Keratinocyte (primary cell): ENCODE measurements around the gene PLCH2. TPM values are rescaled to one million over a fixed set of nuclear protein-coding genes. Genes with fewer than 3 reads are reported as not detected.

ENCODE experiments used
- DNase-seq: peaks from one replicate; pipeline ENCODE4 v3.0.0-alpha.2; 2011; ENCODE audit warnings: low read depth, missing footprints, low spot score
- FAIRE-seq: peaks from 2 replicates; lab custom pipeline; 2011; peaks lifted over from hg19 to GRCh38; lab: Jason Lieb, UNC
- H2AFZ ChIP-seq: 2 replicates; pipeline ENCODE4 v1.6.0; 2012; ENCODE audit warnings: low read length, control low read depth, inconsistent platforms; ENCODE audit not compliant: control insufficient read depth
- H3K27ac ChIP-seq: 2 replicates; pipeline ENCODE4 v1.5.1; 2011; ENCODE audit warnings: low read length; ENCODE audit not compliant: control insufficient read depth, insufficient read depth
- H3K27me3 ChIP-seq: 3 replicates; pipeline ENCODE4 v1.6.0; 2011; ENCODE audit warnings: low read length; ENCODE audit not compliant: control insufficient read depth, insufficient read depth; ENCODE audit errors: extremely low read depth
- H3K36me3 ChIP-seq, 2 experiments: 2 replicates in 1 of 2; 3 replicates in 1 of 2; pipeline ENCODE4 v1.5.1; 2011; ENCODE audit warnings: low read length in 2 of 2, mild to moderate bottlenecking in 1 of 2; ENCODE audit not compliant: control insufficient read depth in 2 of 2, insufficient read depth in 2 of 2; ENCODE audit errors: extremely low read depth in 1 of 2
- H3K4me1 ChIP-seq: 3 replicates; pipeline ENCODE4 v1.5.1; 2011; ENCODE audit warnings: low read length; ENCODE audit not compliant: control insufficient read depth, insufficient read depth; ENCODE audit errors: extremely low read depth
- H3K4me2 ChIP-seq: 3 replicates; pipeline ENCODE4 v1.6.0; 2011; ENCODE audit warnings: low read depth, low read length; ENCODE audit not compliant: control insufficient read depth, insufficient read depth; ENCODE audit errors: extremely low read depth
- H3K4me3 ChIP-seq, 3 experiments: fragments of 200-600 bp in 1 of 3; sonication (generic) in 1 of 3; 2 replicates in 2 of 3; 3 replicates in 1 of 3; pipeline ENCODE4 v1.5.1; 2011 to 2016; ENCODE audit warnings: low read length in 3 of 3, mild to moderate bottlenecking in 3 of 3, control low read depth in 2 of 3, inconsistent platforms in 1 of 3, low read depth in 1 of 3, mixed read lengths in 1 of 3, mixed run types in 1 of 3, moderate library complexity in 1 of 3; ENCODE audit not compliant: control insufficient read depth in 2 of 3, insufficient read depth in 2 of 3; ENCODE audit errors: extremely low read depth in 1 of 3
- H3K79me2 ChIP-seq: 2 replicates; pipeline ENCODE4 v1.6.0; 2012; ENCODE audit warnings: low read length; ENCODE audit not compliant: control insufficient read depth, insufficient read depth
- H3K9ac ChIP-seq: 3 replicates; pipeline ENCODE4 v1.6.0; 2011; ENCODE audit warnings: low read length; ENCODE audit not compliant: control insufficient read depth, insufficient read depth; ENCODE audit errors: extremely low read depth
- H3K9me1 ChIP-seq: 3 replicates; pipeline ENCODE4 v1.6.0; 2011; ENCODE audit warnings: low read length; ENCODE audit not compliant: control insufficient read depth, insufficient read depth; ENCODE audit errors: extremely low read depth
- H3K9me3 ChIP-seq: 2 replicates; pipeline ENCODE4 v1.5.1; 2012; ENCODE audit warnings: low read depth, low read length; ENCODE audit not compliant: control insufficient read depth
- H4K20me1 ChIP-seq: 3 replicates; pipeline ENCODE4 v1.6.0; 2011; ENCODE audit warnings: low read length; ENCODE audit not compliant: control insufficient read depth, insufficient read depth; ENCODE audit errors: extremely low read depth
- CTCF ChIP-seq, 3 experiments: IDR thresholded peaks in 1 of 3; conservative IDR thresholded peaks in 1 of 3; optimal IDR thresholded peaks in 1 of 3; 2 replicates in 2 of 3; 3 replicates in 1 of 3; pipeline versions ENCODE3 to v1.5.1; 2011; ENCODE audit warnings: low read length in 3 of 3, mild to moderate bottlenecking in 3 of 3, moderate library complexity in 2 of 3, control low read depth in 1 of 3, inconsistent platforms in 1 of 3; ENCODE audit not compliant: insufficient read depth in 2 of 3; ENCODE audit errors: extremely low read depth in 1 of 3
- EZH2 ChIP-seq: IDR thresholded peaks from one replicate; pipeline ENCODE4 v1.6.1; 2012; ENCODE audit warnings: inconsistent platforms, mild to moderate bottlenecking, low read length, moderate library complexity
- dilution Hi-C: fragments of 300-500 bp; cut with MboI; formaldehyde crosslinking; loops from one replicate; pipeline ENCODE4 v1.7.0; 2020; ENCODE audit warnings: low sequenced_read_pairs; ENCODE audit not compliant: extremely low pct_ligation_motif_present
- polyA plus RNA-seq, 5 experiments: library from polyadenylated mRNA; depleted of rRNA in 3 of 5; stranded (reverse) in 3 of 5; stranded (forward) in 1 of 5; unstranded in 1 of 5; fragments of >200 nt; gene quantifications; 1 replicate in 1 of 5; 2 replicates in 3 of 5; 3 replicates in 1 of 5; pipeline versions ENCODE4 v1.2.1 to v1.2.3, GENCODE V29; 2011 to 2012; ENCODE audit warnings: missing spikeins in 2 of 5, low read depth in 1 of 5, low replicate concordance in 1 of 5

Gene PLCH2
- polyA plus RNA-seq, 1 donor (not counting 4 experiments of a cell fraction or from before 2014, with no cell fraction given) = 57.4 TPM

- TF ChIP-seq EZH2 = no peak
- TF ChIP-seq CTCF (optimal IDR thresholded peaks at IDR 0.05 in 1 of 3, IDR thresholded peaks at IDR 0.05 in 1 of 3, conservative IDR thresholded peaks at IDR 0.05 in 1 of 3; ENCODE audit: extremely low read depth in 1 of 3, insufficient read depth in 2 of 3, low read length in 3 of 3) = no peak
- no peaks in the 10 kb centered on the region for H3K9me3 ChIP-seq
- peaks cover 7% of the 10 kb centered on the region for H4K20me1 ChIP-seq
- H3K9ac ChIP-seq = no peak overlapping the region
- H3K36me3 ChIP-seq = peaks cover 13 to 31% of the 10 kb centered on the region in 2 experiments
- DNase-seq = no peak
- no peak overlapping the region for H3K4me3 ChIP-seq
- H3K9me1 ChIP-seq = no peaks in the 10 kb centered on the region
- no peaks in the 10 kb centered on the region for H3K79me2 ChIP-seq
- no peak for FAIRE-seq
- H3K4me1 ChIP-seq = peaks cover 17% of the 10 kb centered on the region
- no peaks in the 10 kb centered on the region for H3K27me3 ChIP-seq
- dilution Hi-C loops = no loop called here
- H2AFZ ChIP-seq = no peak overlapping the region
- no peak overlapping the region for H3K27ac ChIP-seq
- no peak overlapping the region for H3K4me2 ChIP-seq
These were observed 20.1 kb downstream of the PLCH2 start for GRCh38 chr1:2496087-2496622.

GRCh38 chr1:2496746-2497145 is 20.7 kb downstream of the PLCH2 start:
- DNase-seq (no peak), FAIRE-seq (no peak)
- H3K4me2 ChIP-seq = no peak overlapping the region
- H3K27ac ChIP-seq = no peak overlapping the region
- no peak overlapping the region for H3K9ac ChIP-seq
- H3K9me3 ChIP-seq = no peaks in the 10 kb centered on the region
- H3K4me3 ChIP-seq = no peak overlapping the region
- dilution Hi-C loops = no loop called here
- peaks cover 17% of the 10 kb centered on the region for H3K4me1 ChIP-seq
- no peaks in the 10 kb centered on the region for H3K9me1 ChIP-seq
- peaks cover 5% of the 10 kb centered on the region for H4K20me1 ChIP-seq
- peaks cover 14 to 26% of the 10 kb centered on the region in 2 experiments for H3K36me3 ChIP-seq
- TF ChIP-seq EZH2 (no peak), CTCF (optimal IDR thresholded peaks at IDR 0.05 in 1 of 3, IDR thresholded peaks at IDR 0.05 in 1 of 3, conservative IDR thresholded peaks at IDR 0.05 in 1 of 3; ENCODE audit: extremely low read depth in 1 of 3, insufficient read depth in 2 of 3, low read length in 3 of 3) (no peak)
- H3K79me2 ChIP-seq = no peaks in the 10 kb centered on the region
- H2AFZ ChIP-seq = no peak overlapping the region
- H3K27me3 ChIP-seq = no peaks in the 10 kb centered on the region
